IPS-NIHi7 (cell line): ENCODE results near the gene OSBPL1A.

Experiments
- DNase-seq: peaks from one replicate; pipeline ENCODE4 v3.0.0; 2012; ENCODE audit warnings: mixed read lengths; ENCODE audit errors: extremely low spot score

OSBPL1A gene

DNA sequence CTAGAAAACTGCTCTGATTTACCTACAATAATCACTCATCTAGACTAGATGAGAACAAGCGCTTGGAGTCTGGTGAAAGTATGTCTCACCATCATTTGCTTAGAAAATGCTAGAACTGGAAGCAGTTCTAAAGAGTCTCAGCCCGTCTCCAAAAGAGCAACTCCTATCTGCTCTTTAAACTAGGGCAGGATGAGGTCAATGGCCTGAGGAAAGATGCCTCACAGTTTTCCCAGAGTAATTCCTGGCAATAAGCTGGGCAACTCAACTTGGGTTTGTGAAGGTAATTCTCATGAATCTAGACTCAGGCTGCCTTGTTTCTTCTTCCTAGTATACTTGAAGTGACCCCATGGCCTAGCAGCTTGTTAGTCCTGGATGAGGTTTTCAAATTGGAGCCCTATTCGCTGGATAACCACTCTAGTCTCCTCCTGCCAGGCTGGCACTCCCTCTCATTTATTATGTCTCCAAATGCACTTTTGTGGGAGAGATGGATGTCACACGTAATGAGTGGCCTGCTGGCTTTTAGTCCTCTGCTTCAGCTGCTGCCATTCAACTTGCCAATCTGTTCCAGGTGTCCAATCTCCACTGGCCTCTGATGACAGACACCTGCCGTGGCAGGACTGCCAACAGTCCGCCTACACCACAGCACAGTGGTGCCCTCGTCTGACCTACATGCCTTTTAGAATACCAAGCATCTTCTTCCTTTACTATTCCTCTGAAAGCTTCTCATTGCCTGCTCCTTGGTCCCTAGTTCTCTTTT lies 177.9 kb downstream of the OSBPL1A start:
- DNase-seq = no peak

DNA sequence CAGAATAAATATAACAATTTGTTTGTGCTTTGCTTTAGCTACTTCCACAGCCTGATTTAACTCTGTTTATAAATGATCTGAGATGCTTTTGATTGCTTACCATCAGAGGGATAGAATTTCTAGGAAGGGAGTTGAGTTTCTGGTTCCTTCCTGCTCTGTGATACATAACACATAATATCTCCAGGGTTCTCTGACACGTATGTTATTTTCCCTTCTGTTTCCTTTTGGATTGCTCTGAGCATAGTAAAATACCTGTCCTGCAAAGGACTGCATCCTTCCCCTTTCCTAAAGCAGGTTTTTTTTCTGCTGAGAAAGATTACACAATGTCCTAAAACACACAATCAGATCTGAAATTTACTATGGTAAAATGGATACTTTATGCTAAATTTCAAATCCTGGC lies 182.7 kb downstream of the OSBPL1A start:
- DNase-seq = no peak

- DNase-seq = no peak
Measured at GRCh38 chr18:24214144-24214543, 183.5 kb downstream of the OSBPL1A start.

DNA sequence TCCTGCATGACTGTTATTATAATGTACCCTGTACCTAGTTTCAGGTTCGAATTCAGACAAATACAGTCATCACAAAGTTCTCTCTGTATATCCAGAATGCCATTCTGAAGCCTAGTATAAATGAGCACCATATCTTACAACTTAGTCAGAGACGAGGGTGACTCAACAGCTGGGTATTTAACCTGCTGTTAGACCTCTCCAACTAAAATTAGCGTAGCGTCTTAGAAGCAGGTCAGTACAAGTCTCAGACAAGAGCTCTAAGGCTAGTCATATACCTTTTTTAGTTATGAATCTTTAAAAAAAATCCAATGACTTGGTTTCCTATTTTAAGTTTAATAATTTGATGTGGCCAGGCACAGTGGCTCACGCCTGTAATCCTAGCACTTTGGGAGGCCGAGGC lies 184.7 kb downstream of the OSBPL1A start:
- no peak for DNase-seq

DNA sequence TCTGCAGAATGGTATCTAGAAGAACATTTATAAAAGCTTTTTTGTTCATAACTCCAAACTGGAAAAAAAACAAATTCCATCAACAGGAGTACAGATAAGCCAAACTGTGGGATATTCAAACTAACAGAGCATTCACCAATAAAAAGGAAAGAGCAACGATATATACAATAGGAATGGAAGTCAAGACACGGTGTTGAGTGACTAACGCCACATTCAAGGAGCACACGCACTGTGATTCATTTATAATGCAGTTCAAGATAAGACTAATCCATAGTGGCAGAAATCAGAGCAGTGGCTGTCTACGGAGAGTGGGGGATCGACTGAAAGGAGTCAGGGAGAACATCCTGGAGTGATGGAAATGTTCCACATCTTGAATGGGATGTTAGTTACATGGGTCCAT lies 188.1 kb downstream of the OSBPL1A start:
- DNase-seq = no peak

DNA sequence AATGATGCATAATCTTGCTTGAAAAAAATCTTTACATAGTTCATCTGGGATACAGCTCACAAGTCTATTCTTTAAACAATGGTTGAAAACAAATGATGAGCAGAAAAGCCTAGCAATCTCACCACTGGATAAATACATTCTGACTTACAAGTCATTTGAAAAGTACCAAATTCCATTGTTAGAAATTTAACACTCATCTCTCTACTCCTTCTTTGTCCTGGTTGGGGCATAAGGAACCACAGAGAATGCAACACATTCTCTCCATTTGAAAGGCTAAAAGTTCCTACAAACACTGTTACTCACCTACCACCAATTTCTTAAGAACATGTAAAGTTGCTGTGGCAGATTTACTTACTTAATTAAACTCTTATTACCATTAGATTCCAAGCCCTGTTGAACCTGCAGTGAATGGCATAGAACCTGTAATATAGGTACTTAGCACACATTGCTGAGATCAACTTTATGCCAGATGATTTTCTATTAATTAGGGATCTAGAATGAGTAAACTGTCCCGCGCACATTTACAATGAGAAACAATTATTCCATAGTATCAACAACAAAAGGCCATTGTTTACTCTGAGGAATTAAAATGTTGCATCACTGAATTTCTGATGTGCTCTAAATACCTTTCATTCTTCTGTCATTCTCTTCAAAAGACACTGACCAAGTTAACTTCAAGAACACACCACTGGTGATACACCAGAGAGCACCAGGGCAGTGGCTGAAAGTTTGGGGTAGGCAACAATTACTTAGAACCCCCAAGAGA lies 189.2 kb downstream of the OSBPL1A start:
- no peak for DNase-seq

GRCh38 chr18:24204904-24205303 lies 192.7 kb downstream of the OSBPL1A start:
- no peak for DNase-seq

- no peak for DNase-seq
Measured at GRCh38 chr18:24201699-24202687, 195.6 kb downstream of the OSBPL1A start.

DNA sequence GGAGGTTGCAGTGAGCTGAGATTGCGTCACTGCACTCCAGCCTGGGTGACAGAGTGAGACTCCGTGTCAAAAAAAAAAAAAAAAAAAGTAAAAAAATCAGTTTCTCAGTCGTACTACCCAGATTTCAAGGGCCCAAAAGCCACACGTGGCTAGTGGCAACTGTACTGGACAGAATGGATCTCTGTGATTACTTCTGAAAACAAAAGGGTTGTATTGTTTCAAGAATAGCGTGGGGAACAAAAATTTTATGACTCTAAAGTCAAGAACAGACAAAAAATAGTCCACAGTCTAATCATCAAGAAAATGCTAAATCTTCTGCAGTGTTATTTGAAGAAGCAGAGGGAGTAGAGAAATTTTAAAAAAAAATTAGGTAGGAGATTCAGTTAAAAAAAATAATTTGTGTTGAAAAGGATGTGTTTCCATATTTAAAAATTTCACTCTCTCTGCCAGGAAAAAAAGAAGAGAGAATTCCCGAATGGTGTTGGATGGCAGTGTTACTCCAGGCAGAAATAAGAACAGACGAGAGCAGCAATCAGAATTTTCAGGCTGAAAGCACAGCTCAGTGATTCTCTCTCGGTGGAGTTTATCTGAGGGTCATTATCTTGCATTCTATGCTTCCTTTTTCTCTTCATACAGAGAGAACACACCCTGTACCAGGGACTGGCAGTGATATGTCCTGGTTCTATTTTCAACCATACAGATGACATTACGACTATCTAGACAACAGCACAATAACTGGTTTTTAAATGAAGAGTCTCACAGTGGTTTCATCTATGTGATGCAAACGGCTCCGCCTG lies 196.9 kb downstream of the OSBPL1A start:
- DNase-seq = no peak

DNA sequence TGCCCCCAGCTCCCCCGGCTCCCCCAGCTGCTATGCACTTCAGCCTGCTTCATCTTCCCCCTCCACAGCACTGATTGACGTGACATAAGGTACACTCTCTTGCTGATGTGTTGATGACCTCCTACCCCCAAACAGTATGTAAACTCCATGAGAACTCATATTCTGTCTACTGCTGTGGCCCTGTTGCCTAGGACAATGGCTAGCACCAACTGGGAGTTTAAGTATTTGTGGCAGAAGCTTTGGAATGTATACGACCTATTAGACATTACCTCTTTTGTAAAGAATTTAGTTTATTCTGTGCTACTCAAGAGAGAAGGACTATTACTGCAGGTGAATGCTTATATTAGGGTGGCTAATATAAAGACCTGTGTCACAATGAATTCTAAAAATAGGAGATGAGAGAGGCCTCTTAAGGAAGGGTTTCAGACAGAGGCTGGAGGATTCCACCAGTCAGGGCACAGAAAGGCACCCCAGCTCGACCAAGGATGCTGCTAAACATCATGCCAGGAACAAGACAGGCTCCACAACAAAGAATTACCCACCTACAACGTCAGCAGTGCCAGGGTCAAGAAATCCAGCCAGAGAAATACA lies 198.2 kb downstream of the OSBPL1A start:
- no peak for DNase-seq

GRCh38 chr18:24198461-24198860 lies 199.2 kb downstream of the OSBPL1A start:
- DNase-seq = no peak

GRCh38 chr18:24197412-24197811 lies 200.2 kb downstream of the OSBPL1A start:
- no peak for DNase-seq

DNA sequence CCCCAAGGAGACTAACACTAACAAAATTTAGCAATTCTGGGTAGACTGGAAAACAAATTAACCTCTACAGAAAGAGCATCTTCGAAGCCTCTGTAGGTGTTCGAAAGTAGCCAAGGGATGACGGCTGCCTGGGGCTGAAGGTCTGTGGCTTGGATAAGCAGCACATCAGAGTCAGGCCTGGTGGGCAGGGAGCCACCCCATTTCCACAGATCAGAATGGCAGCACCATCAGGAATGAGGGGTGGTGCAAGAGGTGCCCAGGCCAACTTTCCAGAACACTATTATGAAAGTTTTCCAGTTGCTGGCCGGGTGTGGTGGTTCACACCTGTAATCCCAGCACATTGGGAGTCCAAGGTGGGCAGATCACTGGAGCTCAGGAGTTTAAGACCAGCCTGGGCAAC lies 200.9 kb downstream of the OSBPL1A start:
- DNase-seq = no peak

- no peak for DNase-seq
Measured at GRCh38 chr18:24195296-24196053, 202.1 kb downstream of the OSBPL1A start.

- no peak for DNase-seq
Measured at GRCh38 chr18:24190590-24190989, 207.0 kb downstream of the OSBPL1A start.

DNA sequence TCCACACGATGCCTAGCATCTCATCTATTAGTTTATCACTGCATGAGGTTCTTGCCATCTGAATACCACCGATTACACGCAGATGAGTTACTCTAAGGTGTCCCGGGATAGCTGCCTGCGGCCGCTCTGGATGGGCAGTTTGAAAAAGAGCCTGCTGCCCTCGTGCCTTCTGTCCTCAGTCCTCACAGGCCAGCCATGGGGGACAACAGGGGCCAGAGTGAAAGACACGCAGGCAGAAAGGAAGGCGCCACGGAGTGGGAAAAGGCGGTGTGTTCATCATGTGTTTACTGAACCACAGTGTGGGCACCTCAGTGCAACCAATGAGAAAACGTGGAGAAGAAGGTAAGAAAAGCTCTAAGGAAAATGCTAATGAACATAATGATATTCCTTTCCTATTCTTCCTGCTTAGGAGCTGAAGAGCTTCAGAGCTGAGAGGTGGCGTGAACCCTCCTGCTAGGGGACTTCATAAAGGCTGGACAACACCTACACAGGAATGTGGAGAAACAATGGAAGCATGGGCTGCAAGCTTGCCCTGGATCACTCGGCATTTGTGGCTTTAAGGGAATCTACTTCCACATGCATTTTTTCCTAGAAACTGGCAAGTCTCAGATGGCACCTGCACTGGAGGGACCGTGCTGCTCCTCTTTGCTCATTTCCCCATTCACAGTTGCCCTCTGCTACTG lies 207.8 kb downstream of the OSBPL1A start:
- DNase-seq = no peak

GRCh38 chr18:24189007-24189528 lies 208.6 kb downstream of the OSBPL1A start:
- no peak for DNase-seq

GRCh38 chr18:24188120-24188519 lies 209.5 kb downstream of the OSBPL1A start:
- no peak for DNase-seq

DNA sequence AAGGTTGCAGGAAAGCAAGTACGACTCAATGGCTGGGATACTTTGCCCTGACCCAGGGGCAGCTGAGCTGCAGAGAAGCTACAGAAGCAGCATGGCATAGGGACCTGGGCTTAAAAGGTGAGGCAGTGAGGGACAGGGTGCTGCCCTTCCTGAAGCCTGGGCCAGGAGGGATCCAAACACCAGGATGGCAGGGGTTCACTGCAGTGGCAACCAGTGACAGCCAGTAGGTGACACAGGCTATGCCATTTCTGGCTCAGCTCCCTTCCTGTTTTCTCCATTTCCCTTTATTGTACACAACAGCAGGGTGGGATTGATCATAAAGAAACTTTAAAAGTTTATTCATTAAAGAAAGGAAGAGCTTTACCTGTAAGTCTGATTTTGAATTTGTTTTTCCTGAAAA lies 209.9 kb downstream of the OSBPL1A start:
- DNase-seq = no peak
